Sciatic nerve (tissue), 2 donors: Measurements from ENCODE around the gene SLC6A4. TPM values are rescaled to one million over a fixed set of nuclear protein-coding genes. Genes with fewer than 3 reads are reported as not detected.
"Not testable (repeated sequence)": the region's sequence is repeated elsewhere in the genome, so short reads cannot be mapped to it uniquely, and the experiment has no call there.

Source experiments
- ATAC-seq: fragments of 200-7000 bp; cut with Tn5 transposase; one replicate; pipeline ENCODE4 v1.9.1; 2020; ENCODE audit warnings: mild to moderate bottlenecking, moderate library complexity
- DNase-seq: peaks from one replicate; pipeline ENCODE4 v3.0.0-alpha.2; 2020; ENCODE audit warnings: low spot score
- intact Hi-C: fragments of 100-400 bp; cut with DNase I; formaldehyde crosslinking; loops from one replicate; pipeline ENCODE4 v1.14.2; 2022
- total RNA-seq: library from RNA; stranded (reverse); fragmentation: NEBNext Ultra II Directional; extraction: Animal tissue kit (Norgen Biotek cat#: 25700); gene quantifications from one replicate; pipeline ENCODE4 v1.2.1, GENCODE V29; 2021
- donor health status: DM: no; HTN: no; CAD: no.
- donor health status: DM: no; HTN: no; CAD: no.

Gene SLC6A4
- total RNA-seq, 1 donor from 2014 or later: 3.0 TPM

GRCh38 chr17:30148376-30148775, 87.1 kb downstream of the SLC6A4 start:
- ATAC-seq (no peak), DNase-seq (no peak)
- intact Hi-C loops: no loop called here

GRCh38 chr17:30147860-30148259, 87.6 kb downstream of the SLC6A4 start:
- DNase-seq, ATAC-seq, intact Hi-C loops: not testable (repeated sequence)

Other genes with a start within 250 kb of the SLC6A4 start
- 53.4 TPM for gene NSRP1, start 118.9 kb downstream of the SLC6A4 start, total RNA-seq
- gene BLMH, start 56.2 kb upstream of the SLC6A4 start, total RNA-seq: 31.3 TPM
- not detected for gene TMIGD1, start 98.4 kb upstream of the SLC6A4 start, total RNA-seq
- 53.2 TPM for gene CPD, start 143.2 kb upstream of the SLC6A4 start, total RNA-seq
- 60.5 TPM for gene GOSR1, start 241.7 kb upstream of the SLC6A4 start, total RNA-seq